Stimulated activated CD4-positive, alpha-beta T cell treated with anti-CD3 and anti-CD28 coated beads, Interleukin-1b, Interleukin-23, amount 100 ng/mL, for 24 hours (primary cell): ENCODE data around the gene DDT.
"Not testable (repeated sequence)": the region's sequence is repeated elsewhere in the genome, so short reads cannot be mapped to it uniquely, and the experiment has no call there.

Source experiments
- DNase-seq, 4 experiments: peaks; one replicate each; pipeline ENCODE4 v3.0.0-alpha.2; 2020; ENCODE audit warnings: low read depth in 4 of 4, low spot score in 1 of 4

The DDT gene

GRCh38 chr22:23974345-23974744, at the start of gene DDT:
Gene DDT (minus strand): TSS chr22:23974441. CDS start chr22:23974414, 27 bp downstream.
- DNase-seq = not testable (repeated sequence)

GRCh38 chr22:24023204-24023789, 49.1 kb upstream of the DDT start:
- DNase-seq = no peak

- DNase-seq = no peak
Observed at GRCh38 chr22:24021304-24021703, 47.1 kb upstream of the DDT start.

GRCh38 chr22:24016156-24016555, 41.9 kb upstream of the DDT start:
- DNase-seq = no peak

- DNase-seq = no peak
Observed at GRCh38 chr22:24011735-24012068, 37.5 kb upstream of the DDT start.

GRCh38 chr22:24010018-24010391, 35.8 kb upstream of the DDT start:
- no peak for DNase-seq

GRCh38 chr22:24009227-24010017, 35.2 kb upstream of the DDT start:
- no peak for DNase-seq

- DNase-seq = no peak
Observed at GRCh38 chr22:24008381-24009226, 34.4 kb upstream of the DDT start.

GRCh38 chr22:24008022-24008283, 33.7 kb upstream of the DDT start:
- DNase-seq = no peak

GRCh38 chr22:24007253-24008021, 33.2 kb upstream of the DDT start:
- DNase-seq = no peak

- no peak for DNase-seq
Observed at GRCh38 chr22:24006914-24007214, 32.6 kb upstream of the DDT start.

GRCh38 chr22:24006207-24006913, 32.1 kb upstream of the DDT start:
- no peak for DNase-seq

GRCh38 chr22:24005201-24005600, 31.0 kb upstream of the DDT start, which contains the start of gene GSTT4:
Gene GSTT4 (minus strand): TSS chr22:24005453. CDS start chr22:24005356, 97 bp downstream.
- no peak for DNase-seq

GRCh38 chr22:24003887-24004286, 29.6 kb upstream of the DDT start:
- no peak for DNase-seq

- no peak for DNase-seq
Observed at GRCh38 chr22:24002851-24003250, 28.6 kb upstream of the DDT start.

- no peak for DNase-seq
Observed at GRCh38 chr22:24002272-24002671, 28.0 kb upstream of the DDT start.

GRCh38 chr22:24001314-24001713, 27.1 kb upstream of the DDT start:
- no peak for DNase-seq

GRCh38 chr22:23999779-24000178, 25.5 kb upstream of the DDT start:
- DNase-seq = not testable (repeated sequence)

- DNase-seq = no peak
Observed at GRCh38 chr22:23997092-23997491, 22.9 kb upstream of the DDT start.

- not testable (repeated sequence) for DNase-seq
Observed at GRCh38 chr22:23993581-23994177, 19.4 kb upstream of the DDT start.

- not testable (repeated sequence) for DNase-seq
Observed at GRCh38 chr22:23993080-23993479, 18.8 kb upstream of the DDT start.
